ENCODE results near the gene GM2A. TPM values are rescaled to one million over a fixed set of nuclear protein-coding genes. Genes with fewer than 3 reads are reported as not detected.

GM2A gene
- total RNA-seq, result 23.3 and 31.3 TPM in 2 replicates

DNA sequence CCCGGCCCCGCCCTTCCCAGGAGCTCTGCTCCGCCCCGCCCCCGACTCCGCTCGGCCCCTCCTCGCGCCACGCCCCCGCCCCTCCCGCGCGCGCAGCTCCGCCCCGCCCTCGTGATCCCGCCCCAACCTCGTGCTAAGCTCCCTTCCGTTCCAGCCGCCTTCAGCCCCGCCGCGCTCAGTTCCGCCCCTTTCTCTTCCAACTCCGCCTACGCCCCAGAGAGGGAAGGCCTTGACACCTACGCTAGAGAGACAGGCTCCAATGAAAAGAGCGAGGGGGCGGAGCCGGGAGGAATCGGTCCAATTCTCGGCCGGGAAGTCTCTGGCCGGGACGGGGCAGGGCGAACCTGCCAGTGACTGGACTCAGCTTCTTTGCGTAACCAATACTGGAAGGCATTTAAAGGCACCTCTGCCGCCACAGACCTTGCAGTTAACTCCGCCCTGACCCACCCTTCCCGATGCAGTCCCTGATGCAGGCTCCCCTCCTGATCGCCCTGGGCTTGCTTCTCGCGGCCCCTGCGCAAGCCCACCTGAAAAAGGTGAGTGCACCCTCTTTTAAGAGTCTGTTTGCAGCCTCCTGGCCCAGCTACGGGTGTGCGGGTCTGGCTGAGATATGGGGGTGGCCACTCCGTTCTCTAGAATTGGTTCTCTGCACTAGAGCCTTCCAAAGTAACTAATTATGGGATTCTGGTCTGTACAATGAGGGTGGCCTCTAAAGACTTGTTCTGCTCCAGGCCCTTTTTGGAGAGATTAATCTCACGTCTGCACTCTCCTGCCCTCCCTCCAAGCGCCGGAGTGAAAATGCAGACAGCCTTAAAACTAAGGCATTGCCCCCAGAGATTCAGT is at the start of gene GM2A:
TSS of gene GM2A (plus strand) at position 424 of the 843 bp plus-strand sequence. CDS start at position 456, 32 bp downstream.
- intact Hi-C loops (cut with micrococcal nuclease), result loop anchor here (1.0 to 10.0 kb wide), 12 partner anchors 30 to 1896 kb away; partner anchors contain the start of genes ATOX1, CD74, DCTN4 and G3BP1

DNA sequence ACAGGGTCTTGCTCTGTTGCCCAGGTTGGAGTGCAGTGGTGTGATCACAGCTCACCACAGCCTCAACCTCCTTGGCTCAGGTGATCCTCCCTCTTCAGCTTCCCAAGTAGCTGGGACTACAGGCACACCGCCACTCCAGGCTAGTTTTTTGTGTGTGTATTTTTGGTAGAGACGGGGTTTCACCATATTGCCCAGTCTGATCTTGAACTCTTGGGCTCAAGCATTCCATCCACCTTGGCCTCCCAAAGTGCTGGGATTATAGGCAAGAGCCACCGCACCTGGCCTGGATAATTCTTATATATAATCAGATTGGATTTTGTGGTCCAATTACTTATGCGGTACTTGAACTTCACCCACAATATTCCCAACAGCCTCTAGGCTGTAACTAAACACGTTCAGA is 48.9 kb upstream of the GM2A start:
- intact Hi-C loops (cut with micrococcal nuclease), result no loop called here

DNA sequence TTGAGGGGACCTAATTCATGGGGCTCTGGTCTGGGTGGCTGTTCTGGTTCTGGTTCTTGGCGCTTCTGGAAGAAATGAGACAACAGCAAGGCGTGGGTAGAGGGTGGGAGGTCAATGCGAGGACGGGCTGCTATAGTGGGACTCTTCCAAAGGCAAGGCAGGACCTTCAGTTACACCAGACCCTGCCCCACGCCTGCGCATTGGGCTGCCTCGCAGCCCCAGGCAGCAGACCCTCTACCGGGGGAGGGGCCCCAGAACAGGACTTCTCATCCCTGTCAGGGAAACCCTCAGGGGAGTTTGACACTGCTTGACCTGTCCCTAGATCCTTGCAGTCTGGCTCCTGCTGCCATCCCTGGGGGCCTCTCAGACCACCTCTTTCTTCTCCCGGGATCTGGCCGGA is 47.6 kb upstream of the GM2A start:
- intact Hi-C loops (cut with micrococcal nuclease), result no loop called here

DNA sequence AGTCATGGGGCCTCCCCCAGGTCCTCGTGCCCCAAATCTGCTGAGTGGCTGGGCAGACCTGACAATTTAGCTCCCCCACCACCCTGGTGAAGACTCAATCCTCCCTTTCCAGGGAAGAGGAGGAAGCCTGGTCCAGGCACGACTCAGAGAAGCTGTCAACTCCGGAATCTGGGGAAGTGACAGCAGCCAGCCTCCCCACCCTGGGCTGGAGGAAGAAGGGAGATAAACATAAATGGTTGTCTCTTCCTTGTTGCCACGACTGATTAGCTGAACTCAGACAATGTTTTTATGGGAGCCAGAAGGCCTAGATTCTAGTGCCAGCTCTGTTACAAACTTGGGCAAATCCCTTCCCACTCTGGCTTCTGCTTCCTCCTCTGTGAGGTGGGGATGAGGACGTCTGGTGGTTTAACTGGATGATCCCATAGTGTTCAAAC is 44.5 kb upstream of the GM2A start:
- intact Hi-C loops (cut with micrococcal nuclease), result no loop called here

DNA sequence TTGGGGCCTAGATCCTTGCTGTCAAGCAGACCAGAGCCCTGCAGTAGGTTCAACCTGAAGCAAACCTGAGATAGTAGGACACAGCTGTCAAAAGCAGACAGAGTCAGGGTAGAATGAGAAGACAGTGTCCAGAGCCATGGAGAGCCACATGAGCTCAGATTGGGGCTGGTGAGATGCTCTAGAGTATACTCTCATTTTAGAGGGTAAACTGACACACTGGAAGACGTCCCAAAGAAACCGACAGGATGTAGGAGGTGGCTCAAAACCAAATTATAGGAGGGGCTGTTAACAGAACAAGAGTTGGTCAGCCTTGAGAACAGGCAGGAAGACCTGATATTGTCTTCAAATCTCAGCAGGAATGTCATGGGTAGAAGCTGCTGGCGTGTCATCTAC is 40.6 kb upstream of the GM2A start:
- intact Hi-C loops (cut with micrococcal nuclease), result loop anchor here (5.0 to 10.0 kb wide), 4 partner anchors 428 to 1250 kb away; partner anchors contain the start of genes DCTN4, SLC26A2 and TCOF1

DNA sequence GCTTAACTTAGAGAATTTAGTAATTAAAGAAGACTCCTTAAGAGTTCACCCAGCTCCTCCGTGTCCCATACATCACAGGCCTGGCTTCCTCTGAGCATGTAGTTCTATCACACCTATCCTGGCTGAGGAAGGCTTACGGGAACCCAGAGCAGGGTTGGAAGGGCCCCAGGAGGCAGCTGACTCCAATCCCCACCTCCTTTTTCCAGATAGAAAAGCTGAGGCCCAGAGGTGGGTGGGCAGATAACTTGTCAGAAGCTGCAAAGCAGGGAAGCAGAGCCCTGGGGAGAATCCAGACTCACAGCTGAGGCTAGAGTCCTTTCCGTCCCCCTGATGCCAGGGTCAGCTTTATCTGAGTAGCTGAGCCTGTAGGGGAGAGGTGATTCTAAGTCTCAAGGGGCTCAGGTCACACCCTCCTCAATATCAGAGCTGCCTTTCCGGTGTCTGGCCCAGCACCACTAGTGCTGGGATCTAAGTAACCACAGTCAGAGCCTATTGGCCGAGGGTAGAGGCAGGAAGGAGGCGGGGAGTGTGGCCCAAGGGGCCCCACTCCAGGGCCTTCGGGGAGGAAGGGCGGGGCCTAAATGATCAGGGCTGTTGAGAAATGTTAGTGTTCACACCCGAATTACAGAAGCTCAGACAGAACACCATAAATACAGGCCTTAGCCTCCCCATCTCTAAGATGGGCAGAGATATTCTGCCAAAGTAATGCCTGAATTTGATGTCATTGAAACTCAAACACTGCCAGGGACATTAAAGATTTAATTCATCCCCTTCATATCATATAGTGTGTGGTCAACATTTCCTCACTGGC is 39.0 kb upstream of the GM2A start:
- intact Hi-C loops (cut with micrococcal nuclease), result loop anchor here (1.0 to 10.0 kb wide), 10 partner anchors 9 to 1252 kb away; partner anchors contain the start of genes ANXA6, DCTN4, G3BP1 and SLC26A2

DNA sequence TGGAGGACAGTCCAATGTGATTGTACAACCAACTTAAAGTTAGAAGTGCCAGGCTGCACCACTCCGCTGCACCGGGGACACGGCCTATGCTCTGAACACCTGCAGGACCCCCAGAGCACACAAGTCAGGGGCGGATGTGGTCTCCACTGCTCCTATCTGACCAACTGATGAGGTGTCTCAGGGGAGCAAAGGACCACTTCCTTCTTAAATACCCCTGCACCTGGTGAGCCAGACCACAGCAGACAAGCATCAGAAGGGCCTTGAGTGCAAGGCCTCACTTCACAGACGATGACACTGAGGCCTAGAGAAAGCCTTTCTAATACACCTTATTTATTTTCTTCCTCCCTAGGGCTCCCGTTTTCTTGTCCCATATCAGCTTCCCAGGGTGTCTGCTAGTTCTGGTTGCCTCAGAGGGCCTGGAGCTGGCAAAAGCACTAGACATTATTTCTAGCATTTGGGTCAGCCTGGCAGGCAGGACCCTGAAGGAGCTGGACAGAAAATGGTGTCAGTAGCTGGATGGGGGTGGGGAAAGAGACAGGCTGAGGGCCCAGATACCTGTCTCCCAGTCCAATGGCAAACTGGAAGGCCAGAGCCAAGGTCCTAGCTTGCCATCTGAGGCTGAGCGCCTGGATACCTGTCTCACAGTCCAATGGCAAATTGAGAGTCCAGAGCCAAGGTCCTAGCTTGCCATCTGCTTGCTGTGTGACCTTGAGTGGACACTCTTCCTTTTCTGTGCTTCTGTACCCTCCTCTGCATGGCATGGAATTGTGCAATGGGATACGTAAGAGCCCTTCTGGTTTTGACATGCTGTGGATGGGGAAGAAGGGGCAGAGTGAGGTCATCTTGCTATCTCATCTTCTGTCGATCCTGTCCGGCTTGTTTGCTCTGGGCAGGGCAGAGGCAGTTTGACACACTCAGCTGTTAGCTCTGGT is 38.1 kb upstream of the GM2A start:
- intact Hi-C loops (cut with micrococcal nuclease), result loop anchor here (1.0 to 10.0 kb wide), 10 partner anchors 8 to 1253 kb away; partner anchors contain the start of genes ANXA6, DCTN4, G3BP1 and SLC26A2

DNA sequence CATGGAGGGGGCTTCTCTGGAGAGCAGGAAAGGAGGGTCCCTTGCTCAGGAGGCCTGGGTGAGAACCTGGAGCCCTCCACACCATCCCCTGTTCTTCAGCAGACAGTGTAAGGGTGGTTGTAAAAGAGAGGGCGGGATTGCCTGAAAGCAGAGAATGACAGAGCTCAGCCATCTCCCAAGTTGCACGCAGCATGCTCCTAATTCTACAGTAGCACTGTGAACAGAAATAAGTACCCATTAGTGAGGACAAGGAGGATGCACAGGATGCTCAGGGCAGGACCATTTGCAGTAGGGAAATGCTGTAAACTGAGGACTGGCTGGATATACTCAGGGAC is 37.5 kb upstream of the GM2A start:
- intact Hi-C loops (cut with micrococcal nuclease), result loop anchor here (2.0 to 10.0 kb wide), 3 partner anchors 135 to 555 kb away; partner anchors contain the start of genes G3BP1 and TNIP1

DNA sequence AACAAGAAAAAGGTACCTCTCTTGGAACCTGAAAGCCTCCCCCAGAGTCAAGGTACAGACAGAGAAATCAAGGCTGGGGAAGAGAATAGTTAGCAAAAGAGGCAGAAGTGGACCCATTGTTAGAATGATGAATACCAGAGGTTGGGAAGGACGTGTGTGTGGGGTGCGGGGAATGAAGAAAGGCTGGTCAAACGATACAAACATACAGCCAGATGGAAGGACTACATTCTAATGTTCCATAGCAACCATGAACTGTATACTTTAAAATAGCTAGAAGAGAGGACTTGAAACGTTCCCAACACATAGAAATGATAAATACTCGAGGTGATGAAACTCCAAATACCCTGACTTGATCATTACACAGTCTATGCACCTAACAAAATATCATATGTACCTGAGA is 36.2 kb upstream of the GM2A start:
- intact Hi-C loops (cut with micrococcal nuclease), result loop anchor here (10.0 kb wide), 1 partner anchor 432 kb away; no protein-coding TSS in a partner anchor

DNA sequence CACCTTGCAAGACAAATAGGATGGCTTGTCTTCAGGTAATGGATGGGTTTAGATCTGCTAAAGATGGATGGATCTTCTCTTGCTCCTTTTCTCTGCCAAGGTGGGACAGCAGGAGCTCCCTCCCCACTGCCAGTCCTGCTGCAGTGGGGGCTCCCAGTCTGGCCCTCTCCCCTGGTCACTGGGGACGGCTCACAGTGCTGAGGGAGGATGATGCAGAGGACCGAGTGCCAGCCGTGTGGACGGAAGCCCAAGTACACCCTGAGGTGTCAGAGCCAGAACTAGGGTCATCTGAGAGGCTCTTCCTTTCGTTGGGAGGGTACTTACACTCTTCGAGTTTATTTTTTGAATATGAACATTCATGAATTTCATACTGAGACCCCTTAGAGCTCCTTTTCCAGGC is 34.8 kb upstream of the GM2A start:
- intact Hi-C loops (cut with micrococcal nuclease), result loop anchor here (10.0 kb wide), 1 partner anchor 433 kb away; no protein-coding TSS in a partner anchor

DNA sequence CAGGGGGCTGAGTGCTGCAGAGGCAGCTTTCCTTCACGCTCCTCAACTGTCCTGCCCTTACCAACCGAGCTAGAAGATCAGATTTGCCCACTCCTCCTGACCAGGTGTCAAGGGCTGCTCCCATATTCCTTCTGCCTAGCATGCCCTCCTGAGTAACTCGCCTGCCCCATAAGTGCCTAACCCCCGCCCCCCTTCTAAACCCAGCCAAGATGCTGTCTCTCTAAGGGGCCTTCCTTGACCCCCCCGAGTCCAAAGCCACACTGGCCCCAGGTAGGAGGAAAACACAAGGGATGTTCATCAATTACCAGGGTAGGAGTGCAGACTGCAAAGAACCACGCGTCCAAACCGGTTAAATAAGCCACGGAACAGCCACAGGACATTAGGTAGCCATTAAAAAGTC is 33.8 kb upstream of the GM2A start:
- intact Hi-C loops (cut with micrococcal nuclease), result loop anchor here (10.0 kb wide), 1 partner anchor 434 kb away; no protein-coding TSS in a partner anchor

DNA sequence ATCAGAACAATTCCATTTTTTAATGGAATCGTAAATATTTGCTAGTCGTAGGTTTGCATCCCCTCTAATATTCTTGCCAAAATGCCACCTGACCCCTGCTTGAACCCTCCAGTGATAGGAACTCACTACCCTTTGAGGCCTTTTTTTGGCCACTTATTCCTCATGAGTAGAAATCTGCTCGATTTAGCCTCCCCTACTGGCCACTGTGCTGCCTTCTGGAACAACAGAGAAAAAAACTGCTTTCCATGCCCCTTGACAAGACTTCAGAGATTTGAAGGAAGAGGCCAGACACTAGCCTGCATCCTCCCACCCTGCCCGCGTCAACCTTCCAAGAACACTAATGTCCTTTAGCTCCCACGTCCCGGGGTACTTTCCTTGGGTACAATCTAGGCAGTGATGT is 33.2 kb upstream of the GM2A start:
- intact Hi-C loops (cut with micrococcal nuclease), result loop anchor here (5.0 to 10.0 kb wide), 3 partner anchors 228 to 807 kb away; partner anchors contain the start of genes CD74 and SLC36A1

DNA sequence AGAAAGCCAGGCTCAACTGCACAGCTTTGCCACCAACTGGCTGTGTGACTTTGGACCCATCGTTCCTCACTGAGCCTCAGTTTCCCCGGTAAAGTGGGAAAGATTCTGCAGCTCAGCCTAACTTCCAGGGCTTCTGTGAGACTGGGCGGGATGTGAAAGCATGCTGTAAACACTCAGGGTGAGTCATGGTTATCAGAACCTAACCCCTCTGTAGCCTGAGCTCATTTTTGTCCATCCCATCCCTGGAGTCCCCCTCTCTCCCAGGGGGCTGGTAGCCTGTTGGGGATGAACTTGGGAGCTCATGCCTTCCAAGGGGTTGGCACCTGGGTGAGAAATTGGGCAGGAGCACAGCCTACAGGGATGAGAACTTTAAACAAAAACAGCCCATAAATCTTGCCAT is 31.4 kb upstream of the GM2A start:
- intact Hi-C loops (cut with micrococcal nuclease), result loop anchor here (5.0 kb wide), 2 partner anchors 226 to 809 kb away; partner anchors contain the start of genes CD74 and SLC36A1

DNA sequence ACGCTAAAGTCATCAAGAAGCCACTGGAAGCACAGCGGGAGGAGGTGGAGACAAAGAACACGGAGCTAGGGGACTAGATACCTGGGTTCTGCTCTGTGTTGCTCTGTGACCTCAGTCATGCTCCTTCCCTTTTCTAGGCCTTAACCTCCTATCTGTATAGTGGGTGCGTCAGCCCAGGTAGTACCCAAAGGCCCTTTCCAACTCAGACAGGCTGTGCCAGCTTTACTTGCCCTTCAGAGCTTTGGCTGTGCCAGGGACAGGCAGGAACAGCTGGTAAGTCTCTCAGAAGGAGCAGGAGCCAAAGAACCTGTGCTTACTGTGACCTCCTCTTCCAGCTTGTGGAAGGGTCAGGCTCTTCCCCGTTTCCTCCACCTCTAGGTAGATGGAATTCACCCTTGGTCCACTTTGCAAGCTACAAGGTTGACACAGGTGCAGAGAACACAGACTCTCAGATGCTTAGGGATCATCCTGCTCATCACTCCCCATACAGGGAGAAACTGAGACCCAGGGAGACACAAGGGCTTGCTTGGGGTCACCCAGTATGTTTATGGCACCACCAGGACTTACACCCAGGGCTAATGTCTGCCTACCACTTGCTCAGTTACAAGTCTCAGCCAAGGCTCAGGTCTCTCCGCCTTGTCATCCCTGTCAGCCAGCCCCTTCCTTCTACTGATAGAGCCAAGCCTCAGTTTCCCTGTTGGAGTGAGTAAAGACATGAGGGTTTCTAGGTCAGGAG is 30.8 kb upstream of the GM2A start:
- intact Hi-C loops (cut with micrococcal nuclease), result loop anchor here (2.0 to 5.0 kb wide), 3 partner anchors 65 to 810 kb away; partner anchors contain the start of genes ANXA6, CD74 and SLC36A1

DNA sequence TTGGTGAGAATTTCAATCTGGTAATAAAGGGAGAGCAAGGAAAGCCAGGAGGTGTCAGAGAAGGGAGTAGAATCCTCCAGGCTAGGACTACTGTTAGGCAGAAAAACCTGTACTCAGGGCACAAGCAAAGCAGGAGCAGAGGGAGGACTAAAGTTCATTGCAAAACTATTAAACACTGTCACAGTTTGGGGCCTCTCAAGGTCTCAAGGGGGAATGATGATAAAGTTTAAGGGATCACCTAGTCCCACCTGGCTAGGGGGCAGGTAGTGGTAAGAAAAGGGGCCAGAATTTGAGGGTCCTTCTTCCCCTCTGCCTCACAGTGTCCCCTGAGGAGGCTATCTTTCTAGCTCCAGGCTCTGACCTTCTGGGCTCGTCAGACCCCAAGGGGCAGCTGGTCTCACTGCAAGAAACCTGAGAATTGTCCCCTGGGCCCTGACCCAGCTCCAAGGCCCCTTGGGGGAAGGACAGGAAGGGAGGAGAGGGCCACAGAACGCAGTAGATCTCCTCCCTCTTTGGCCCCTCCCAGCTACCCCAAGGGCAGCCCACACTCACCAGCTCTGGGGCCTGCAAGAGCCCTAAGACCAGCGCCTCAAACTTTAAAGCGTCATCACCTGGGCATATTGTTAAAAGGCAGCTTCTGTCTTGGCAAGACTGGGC is 30.1 kb upstream of the GM2A start:
- intact Hi-C loops (cut with micrococcal nuclease), result loop anchor here (1.0 to 5.0 kb wide), 6 partner anchors 9 to 811 kb away; partner anchors contain the start of genes ANXA6, CD74 and SLC36A1

DNA sequence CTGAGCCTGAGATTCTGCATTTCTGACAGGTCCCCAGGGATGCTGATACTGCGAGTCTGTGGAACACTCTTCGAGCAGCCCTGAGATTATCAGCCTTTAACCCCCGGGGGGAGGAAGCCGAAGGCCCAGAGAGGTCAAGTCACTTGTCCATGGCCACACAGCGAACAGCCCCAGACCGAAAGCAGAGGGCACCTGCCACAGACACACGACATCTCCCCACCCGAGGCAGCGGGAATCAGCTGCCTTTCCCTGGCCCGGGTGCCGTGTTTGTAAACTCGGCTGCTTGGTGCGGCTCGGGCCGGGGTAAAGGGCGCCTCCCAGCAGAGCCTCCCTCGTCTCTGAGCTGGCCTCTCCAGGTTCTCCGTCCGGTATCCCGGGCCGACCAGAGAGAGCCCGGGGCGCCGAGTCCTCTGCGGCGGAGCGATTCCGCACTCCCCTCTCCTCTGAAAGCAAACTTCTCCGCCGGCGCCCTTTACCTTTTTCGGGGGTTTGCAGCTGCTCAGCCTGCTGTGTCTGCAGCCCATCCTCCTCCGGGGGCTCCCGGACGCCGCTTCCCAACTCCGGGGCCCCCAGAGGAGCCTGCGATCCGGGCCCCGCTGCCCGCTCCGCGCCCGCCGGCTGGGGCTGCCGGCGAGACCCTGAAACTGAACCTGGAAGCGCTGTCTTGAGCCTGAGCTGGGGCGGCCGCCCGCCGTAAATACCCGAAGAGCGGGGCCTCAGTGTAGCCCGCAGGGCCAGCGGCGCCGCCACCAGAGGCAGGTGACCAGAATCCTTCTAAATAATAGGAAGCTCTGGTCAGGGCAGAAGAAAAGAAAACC is 29.3 kb upstream of the GM2A start, which contains the start of gene CCDC69:
TSS of gene CCDC69 (minus strand) at position 646 of the 818 bp plus-strand sequence. CDS start at position 524, 122 bp downstream.
- intact Hi-C loops (cut with micrococcal nuclease), result loop anchor here (1.0 to 5.0 kb wide), 6 partner anchors 9 to 811 kb away; partner anchors contain the start of genes ANXA6, CD74 and SLC36A1

DNA sequence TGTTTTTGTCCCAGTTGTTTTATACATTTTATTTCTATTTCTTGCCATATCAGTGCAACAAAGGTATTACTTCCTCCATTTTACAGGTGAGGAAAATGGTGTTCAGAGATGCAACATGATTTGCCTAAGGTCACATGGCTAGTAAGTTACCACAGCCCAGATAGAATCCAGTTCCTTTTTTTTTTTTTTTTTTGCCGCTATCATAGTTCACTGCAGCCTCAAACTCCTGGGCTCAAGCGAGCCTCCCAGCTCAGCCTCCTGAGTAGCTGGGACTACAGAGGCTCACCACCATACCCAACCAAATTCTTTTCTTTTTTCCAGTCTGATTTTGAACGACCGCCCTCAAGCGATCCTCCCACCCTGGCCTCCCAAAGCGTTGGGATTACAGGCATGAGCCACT is 28.6 kb upstream of the GM2A start:
- intact Hi-C loops (cut with micrococcal nuclease), result loop anchor here (5.0 kb wide), 2 partner anchors 223 to 812 kb away; partner anchors contain the start of genes CD74 and SLC36A1

DNA sequence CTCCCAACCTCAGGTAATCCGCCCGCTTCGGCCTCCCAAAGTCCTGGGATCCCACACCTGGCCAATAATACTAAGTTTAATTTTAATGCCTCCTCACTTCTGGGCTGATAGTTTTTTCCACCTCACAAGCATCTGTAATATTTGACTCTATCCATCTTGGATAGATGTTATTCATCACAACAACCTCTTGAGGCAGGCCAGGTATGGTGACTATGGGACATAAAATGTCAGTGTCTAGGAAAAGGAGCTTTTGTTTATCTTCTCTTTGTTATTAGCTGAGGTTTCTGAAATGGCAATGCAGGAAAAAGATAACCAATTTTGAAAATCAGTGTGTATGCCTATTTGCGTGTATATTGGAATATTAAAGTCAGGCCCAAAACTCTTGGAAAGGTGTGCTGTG is 27.9 kb upstream of the GM2A start:
- intact Hi-C loops (cut with micrococcal nuclease), result no loop called here

Measured in T-helper 2 cell treated with Interferon-gamma antibody and Interleukin-4, amounts not matched to agents 100 ng/mL and 5 ng/mL, for 36 hours (primary cell).